Stimulated activated CD8-positive, alpha-beta memory T cell treated with anti-CD3 and anti-CD28 coated beads, Interleukin-15, amount 100 ng/mL, for 1 hour (primary cell): ENCODE measurements around the gene GTF2A2.
"Not testable (repeated sequence)": the region's sequence is repeated elsewhere in the genome, so short reads cannot be mapped to it uniquely, and the experiment has no call there.

Source experiments
- DNase-seq: peaks from one replicate; pipeline ENCODE4 v3.0.0-alpha.2; 2020; ENCODE audit warnings: low read depth

GTF2A2 gene

GRCh38 chr15:59656897-59657634, at the start of gene GTF2A2:
TSS of gene GTF2A2 (minus strand) at chr15:59657515. CDS start at chr15:59652277, 5,238 bp downstream.
- DNase-seq = peak; percentile 88

- DNase-seq = no peak
Observed at GRCh38 chr15:59703979-59704796, 46.9 kb upstream of the GTF2A2 start.

- no peak for DNase-seq
Observed at GRCh38 chr15:59702351-59702750, 45.0 kb upstream of the GTF2A2 start.

- no peak for DNase-seq
Observed at GRCh38 chr15:59701880-59702279, 44.6 kb upstream of the GTF2A2 start.

GRCh38 chr15:59699810-59700431, 42.6 kb upstream of the GTF2A2 start:
- no peak for DNase-seq

GRCh38 chr15:59698065-59698464, 40.8 kb upstream of the GTF2A2 start:
- DNase-seq = not testable (repeated sequence)

GRCh38 chr15:59696332-59696731, 39.0 kb upstream of the GTF2A2 start:
- no peak for DNase-seq

GRCh38 chr15:59694779-59695178, 37.5 kb upstream of the GTF2A2 start:
- no peak for DNase-seq

- no peak for DNase-seq
Observed at GRCh38 chr15:59691194-59691805, 34.0 kb upstream of the GTF2A2 start.

GRCh38 chr15:59689626-59690236, 32.4 kb upstream of the GTF2A2 start:
- peak; percentile 27 for DNase-seq

- peak; percentile 99 for DNase-seq
Observed at GRCh38 chr15:59688782-59689625, 31.7 kb upstream of the GTF2A2 start, which contains the start of gene BNIP2. TSS of gene BNIP2 (minus strand) at chr15:59689320. CDS start at chr15:59682457, 6,863 bp downstream.

- DNase-seq = no peak
Observed at GRCh38 chr15:59688423-59688781, 31.1 kb upstream of the GTF2A2 start.

GRCh38 chr15:59687836-59688235, 30.5 kb upstream of the GTF2A2 start:
- DNase-seq = no peak

GRCh38 chr15:59686389-59686788, 29.1 kb upstream of the GTF2A2 start:
- DNase-seq = no peak

- DNase-seq = no peak
Observed at GRCh38 chr15:59685737-59686297, 28.5 kb upstream of the GTF2A2 start.

- no peak for DNase-seq
Observed at GRCh38 chr15:59680870-59681269, 23.6 kb upstream of the GTF2A2 start.

- DNase-seq = no peak
Observed at GRCh38 chr15:59680346-59680745, 23.0 kb upstream of the GTF2A2 start.

GRCh38 chr15:59678620-59679019, 21.3 kb upstream of the GTF2A2 start:
- DNase-seq = no peak

- DNase-seq = no peak
Observed at GRCh38 chr15:59678172-59678571, 20.9 kb upstream of the GTF2A2 start.

- no peak for DNase-seq
Observed at GRCh38 chr15:59676565-59676964, 19.2 kb upstream of the GTF2A2 start.
